Measurements from ENCODE around the gene RPTOR.

GRCh38 chr17:80546267-80546666, 1.6 kb downstream of the RPTOR start:
- TF ChIP-seq EZH2 (IDR thresholded peaks at IDR 0.05; ENCODE audit: low read length, missing control alignments) (no peak), CTCF (conservative IDR thresholded peaks at IDR 0.05 in 1 of 2, IDR thresholded peaks at IDR 0.05 in 1 of 2; ENCODE audit: low read depth in 1 of 2, low read length in 2 of 2) (no peak)
